Right cardiac atrium (tissue), 5 donors: ENCODE data around the gene LGMN. TPM values are rescaled to one million over a fixed set of nuclear protein-coding genes. Genes with fewer than 3 reads are reported as not detected.
A peak's percentile ranks its signal among the peaks of the same experiment; 100 is the strongest.
"Not testable (repeated sequence)": the region's sequence is repeated elsewhere in the genome, so short reads cannot be mapped to it uniquely, and the experiment has no call there.

Experiments
- ATAC-seq, 2 donors: fragments of 200-7000 bp; cut with Tn5 transposase; one replicate each; pipeline versions ENCODE4 v1.8.0 to v1.9.1; 2020; ENCODE audit warnings: moderate library complexity in 2 of 2, mild to moderate bottlenecking in 1 of 2
- DNase-seq, 3 donors: peaks; one replicate each; pipeline ENCODE4 v3.0.0-alpha.2; 2020
- H3K27ac ChIP-seq: one replicate; pipeline ENCODE4 v1.5.1; 2013; ENCODE audit warnings: mild to moderate bottlenecking, low read length, control low read depth, moderate library complexity
- H3K27me3 ChIP-seq: one replicate; pipeline ENCODE4 v1.6.1; 2013; ENCODE audit not compliant: control insufficient read depth, insufficient read depth
- H3K4me1 ChIP-seq: one replicate; pipeline ENCODE4 v1.6.1; 2013; ENCODE audit warnings: low read length; ENCODE audit not compliant: control insufficient read depth, insufficient read depth
- H3K4me3 ChIP-seq: one replicate; pipeline ENCODE4 v1.5.1; 2013; ENCODE audit warnings: low read length, control low read depth
- H3K9me3 ChIP-seq: one replicate; pipeline ENCODE4 v1.6.1; 2013; ENCODE audit warnings: low read length; ENCODE audit not compliant: control insufficient read depth
- WGBS: extraction: QIAGEN DNeasy Blood & Tissue Kit; methylation state at CpG from one replicate; pipeline ENCODE4 v1.1.7; 2013; 5-methylcytosine and 5-hydroxymethylcytosine counted together
- intact Hi-C, 4 donors: fragments of 100-400 bp; cut with DNase I; formaldehyde crosslinking; loops; one replicate each; pipeline versions ENCODE4 v1.11.0 to v1.14.0; 2022 to 2023
- polyA plus RNA-seq: library from polyadenylated mRNA; stranded (reverse); fragments of 200-250 nt; gene quantifications from one replicate; pipeline ENCODE4 v1.2.3, GENCODE V29; 2013
- total RNA-seq, 4 donors: library from RNA; stranded (reverse); fragmentation: NEBNext Ultra II Directional; extraction: Animal tissue kit (Norgen Biotek cat#: 25700); gene quantifications; one replicate each; pipeline ENCODE4 v1.2.1, GENCODE V29; 2021
- donor health status: healthy with polysubstance abuse.
- donor health status: DM: no; HTN: yes; CAD: no.
- donor health status: DM: no; HTN: no; CAD: no.
- donor health status: DM: no; HTN: yes; CAD: no; lungs with severe emphysema.
- donor health status: DM: yes; HTN: yes; CAD: no.

The LGMN gene
- total and polyA plus RNA-seq, 5 donors = 56.2 to 92.5 (median 87.0) TPM

GRCh38 chr14:92760524-92760805 is 12.0 kb upstream of the LGMN start:
- 67% methylated on average over 7 of the region's 7 CpGs for WGBS

GRCh38 chr14:92759679-92760523 is 11.5 kb upstream of the LGMN start:
- DNase-seq (no peak), ATAC-seq (no peak)
- H3K4me1 ChIP-seq = peaks cover 4% of the 10 kb centered on the region
- no peak overlapping the region for H3K4me3 ChIP-seq
- H3K9me3 ChIP-seq = no peaks in the 10 kb centered on the region
- no peaks in the 10 kb centered on the region for H3K27me3 ChIP-seq
- H3K27ac ChIP-seq = no peak overlapping the region
- WGBS = 83% methylated on average over 12 of the region's 12 CpGs
- intact Hi-C loops = no loop called here

More at GRCh38 chr14:92760524-92760805, 12.0 kb upstream of the LGMN start:
- intact Hi-C loops = no loop called here
- no peak overlapping the region for H3K4me3 ChIP-seq
- DNase-seq (no peak), ATAC-seq (no peak)
- no peaks in the 10 kb centered on the region for H3K27me3 ChIP-seq
- H3K9me3 ChIP-seq = no peaks in the 10 kb centered on the region
- no peak overlapping the region for H3K27ac ChIP-seq
- peaks cover 2% of the 10 kb centered on the region for H3K4me1 ChIP-seq

- no peak for DNase-seq
- Histone ChIP-seq H3K9me3 (no peaks in the 10 kb centered on the region), H3K27ac (no peak overlapping the region), H3K27me3 (no peaks in the 10 kb centered on the region), H3K4me3 (no peak overlapping the region), H3K4me1 (peaks cover 4% of the 10 kb centered on the region)
- ATAC-seq = no peak
- WGBS = 65% methylated on average over 4 of the region's 4 CpGs
- intact Hi-C loops = no loop called here
These were observed 10.9 kb upstream of the LGMN start for GRCh38 chr14:92759300-92759678.

GRCh38 chr14:92756446-92756845 is 8.0 kb upstream of the LGMN start:
- no peak for ATAC-seq
- 93% methylated on average over 4 of the region's 4 CpGs for WGBS
- peaks cover 4% of the 10 kb centered on the region for H3K4me1 ChIP-seq

GRCh38 chr14:92755495-92755894 is 7.1 kb upstream of the LGMN start:
- no peak for DNase-seq
- intact Hi-C loops = no loop called here
- 46% methylated on average over 3 of the region's 3 CpGs for WGBS
- Histone ChIP-seq H3K4me3 (no peak overlapping the region), H3K4me1 (peaks cover 4% of the 10 kb centered on the region), H3K9me3 (no peaks in the 10 kb centered on the region), H3K27me3 (no peaks in the 10 kb centered on the region), H3K27ac (no peak overlapping the region)
- peak; percentile 22 to 48 for ATAC-seq

More at GRCh38 chr14:92756446-92756845, 8.0 kb upstream of the LGMN start:
- no peak overlapping the region for H3K27ac ChIP-seq
- DNase-seq = no peak
- H3K4me3 ChIP-seq = no peak overlapping the region
- no peaks in the 10 kb centered on the region for H3K27me3 ChIP-seq
- intact Hi-C loops = no loop called here
- H3K9me3 ChIP-seq = no peaks in the 10 kb centered on the region

GRCh38 chr14:92754966-92755365 is 6.5 kb upstream of the LGMN start:
- ATAC-seq (peak in 1 of 2 donors; percentile 11), DNase-seq (no peak)
- no peaks in the 10 kb centered on the region for H3K27me3 ChIP-seq
- 70% methylated on average over 1 of the region's 1 CpG for WGBS
- no peaks in the 10 kb centered on the region for H3K9me3 ChIP-seq
- H3K27ac ChIP-seq = no peak overlapping the region
- H3K4me1 ChIP-seq = peaks cover 4% of the 10 kb centered on the region
- intact Hi-C loops = no loop called here
- no peak overlapping the region for H3K4me3 ChIP-seq

GRCh38 chr14:92753250-92753649 is 4.8 kb upstream of the LGMN start:
- WGBS = 64% methylated on average over 5 of the region's 5 CpGs
- Histone ChIP-seq H3K4me3 (no peak overlapping the region), H3K27ac (no peak overlapping the region), H3K27me3 (no peaks in the 10 kb centered on the region), H3K4me1 (peaks cover 4% of the 10 kb centered on the region), H3K9me3 (no peaks in the 10 kb centered on the region)
- intact Hi-C loops = no loop called here
- DNase-seq (peak in 1 of 3 donors; percentile 55), ATAC-seq (no peak)

- Histone ChIP-seq H3K27me3 (no peaks in the 10 kb centered on the region), H3K9me3 (no peaks in the 10 kb centered on the region), H3K27ac (peak overlapping the region; percentile 43), H3K4me1 (peaks cover 4% of the 10 kb centered on the region), H3K4me3 (no peak overlapping the region)
- WGBS = 40% methylated on average over 4 of the region's 4 CpGs
- no peak for ATAC-seq
- intact Hi-C loops = no loop called here
- DNase-seq = no peak
These were observed 3.4 kb upstream of the LGMN start for GRCh38 chr14:92751819-92752218.

- intact Hi-C loops = no loop called here
- Histone ChIP-seq H3K9me3 (no peaks in the 10 kb centered on the region), H3K27me3 (no peaks in the 10 kb centered on the region), H3K4me1 (peaks cover 4% of the 10 kb centered on the region), H3K27ac (peak overlapping the region; percentile 56), H3K4me3 (no peak overlapping the region)
- peak; percentile 12 to 45 for ATAC-seq
- DNase-seq = peak in 2 of 3 donors; percentile 45 to 56
- 53% methylated on average over 5 of the region's 5 CpGs for WGBS
These were observed 2.6 kb upstream of the LGMN start for GRCh38 chr14:92750994-92751400.

GRCh38 chr14:92750222-92750728 is 1.8 kb upstream of the LGMN start:
- H3K9me3 ChIP-seq, H3K4me1 ChIP-seq, H3K4me3 ChIP-seq, intact Hi-C loops, H3K27me3 ChIP-seq, ATAC-seq, DNase-seq: not testable (repeated sequence)
- 80% methylated on average over 10 of the region's 10 CpGs for WGBS
- H3K27ac ChIP-seq = peak overlapping the region; percentile 5

- intact Hi-C loops = no loop called here
- Histone ChIP-seq H3K4me3 (peak overlapping the region; percentile 62), H3K9me3 (no peaks in the 10 kb centered on the region), H3K27me3 (no peaks in the 10 kb centered on the region), H3K27ac (peak overlapping the region; percentile 88), H3K4me1 (no peaks in the 10 kb centered on the region)
- DNase-seq (no peak), ATAC-seq (peak; percentile 3 to 9)
- 3% methylated on average over 16 of the region's 16 CpGs for WGBS
These were observed 647 bp downstream of the LGMN start for GRCh38 chr14:92747701-92748258.
